Motor neuron (in vitro differentiated cells): ENCODE data around the gene MBD3L5. TPM values are rescaled to one million over a fixed set of nuclear protein-coding genes. Genes with fewer than 3 reads are reported as not detected.
"Not testable (repeated sequence)": the region's sequence is repeated elsewhere in the genome, so short reads cannot be mapped to it uniquely, and the experiment has no call there.

ENCODE experiments used
- ATAC-seq, 8 experiments: fragments of 200-7000 bp; cut with Tn5 transposase; replicated peaks in 6 of 8; 2 replicates each; pipeline ENCODE4 v1.8.0; 2021; ENCODE audit warnings: mild to moderate bottlenecking in 8 of 8, moderate library complexity in 8 of 8
- H3K27ac ChIP-seq, 2 donors: fragments of 250-450 bp; sonication (Bioruptor Pico); 2 replicates each; pipeline ENCODE4 v1.9.0; 2021; ENCODE audit warnings: antibody characterized with exemption in 2 of 2, mild to moderate bottlenecking in 2 of 2, moderate library complexity in 1 of 2
- H3K4me1 ChIP-seq, 2 donors: fragments of 250-450 bp; sonication (Bioruptor Pico); replicated peaks in 1 of 2; 2 replicates each; pipeline ENCODE4 v1.6.1; 2021; ENCODE audit warnings: antibody characterized with exemption in 2 of 2, mild to moderate bottlenecking in 2 of 2, moderate library complexity in 1 of 2
- H3K4me3 ChIP-seq, 5 donors: fragments of 250-450 bp; sonication (Bioruptor Pico); 2 replicates each; pipeline ENCODE4 v1.9.0; 2021; ENCODE audit warnings: antibody characterized with exemption in 5 of 5, mild to moderate bottlenecking in 5 of 5, moderate library complexity in 4 of 5
- WGBS, 10 experiments: fragments of 450-650 bp; shearing (Covaris generic); methylation state at CpG; one replicate each; pipeline ENCODE4 v1.0.0; 2022; 5-methylcytosine and 5-hydroxymethylcytosine counted together
- in situ Hi-C, 9 experiments: fragments of 400-800 bp; cut with MboI; loops; one replicate each; pipeline ENCODE4 v1.15.0; 2021; ENCODE audit warnings: low sequenced_read_pairs in 9 of 9, low pct_unique_long_range_greater_than_20kb in 2 of 9; ENCODE audit not compliant: unreplicated experiment in 9 of 9
- total RNA-seq, 8 experiments: library from RNA; unstranded; fragments of 300-600 nt; gene quantifications; 2 replicates each; pipeline versions ENCODE4 v1.2.3 to v1.2.4, GENCODE V29; 2022

The MBD3L5 gene
- total RNA-seq, 8 experiments from 2014 or later = not detected

DNA sequence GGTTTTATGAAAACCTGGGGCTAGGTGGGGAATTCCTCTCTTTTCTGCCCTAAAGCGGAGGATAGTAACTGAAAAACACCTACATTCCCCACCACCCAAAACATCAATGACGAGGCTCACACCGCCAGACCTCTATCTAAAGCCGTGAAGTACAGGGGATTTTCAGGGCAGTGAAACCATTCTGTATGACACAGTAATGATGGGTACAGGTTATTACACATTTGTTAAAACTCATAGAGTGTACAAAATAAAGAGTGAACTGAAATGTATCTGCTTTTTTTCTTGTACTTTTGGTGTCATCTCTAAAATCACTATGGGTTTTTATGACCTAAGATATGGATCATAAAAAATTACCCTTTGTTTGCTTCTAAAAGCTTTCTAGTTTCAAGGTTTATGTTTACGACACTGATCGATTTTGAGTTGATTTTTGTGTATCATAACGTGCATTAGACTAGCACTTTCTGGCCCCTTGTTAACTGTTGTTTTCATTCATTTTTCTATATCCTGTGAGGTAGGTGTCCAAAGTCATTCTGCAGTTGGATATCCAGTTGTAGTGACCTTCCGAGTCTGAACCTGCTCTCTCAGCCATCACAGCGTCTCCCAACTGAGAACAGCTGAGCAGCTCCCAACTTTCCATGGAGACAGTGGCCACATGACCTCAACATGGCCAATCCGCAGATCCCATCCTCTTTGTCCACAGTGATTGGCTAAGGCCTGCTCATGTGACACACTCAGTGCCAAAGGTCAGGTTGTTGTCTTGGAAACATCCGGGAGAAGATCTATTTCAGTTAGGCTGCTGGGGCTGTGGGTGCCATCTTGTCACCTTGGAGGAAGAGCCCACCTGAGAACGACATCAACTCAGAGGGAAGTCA, 19.4 kb upstream of the MBD3L5 start:
- 36 to 74% (median 58%) methylated on average over 3 to 7 of the region's 12 CpGs for WGBS, 10 experiments
- ATAC-seq = no peak
- Histone ChIP-seq H3K4me1 (no peaks in the 10 kb centered on the region), H3K27ac (no peak overlapping the region), H3K4me3 (no peak overlapping the region)
- in situ Hi-C loops = no loop called here

DNA sequence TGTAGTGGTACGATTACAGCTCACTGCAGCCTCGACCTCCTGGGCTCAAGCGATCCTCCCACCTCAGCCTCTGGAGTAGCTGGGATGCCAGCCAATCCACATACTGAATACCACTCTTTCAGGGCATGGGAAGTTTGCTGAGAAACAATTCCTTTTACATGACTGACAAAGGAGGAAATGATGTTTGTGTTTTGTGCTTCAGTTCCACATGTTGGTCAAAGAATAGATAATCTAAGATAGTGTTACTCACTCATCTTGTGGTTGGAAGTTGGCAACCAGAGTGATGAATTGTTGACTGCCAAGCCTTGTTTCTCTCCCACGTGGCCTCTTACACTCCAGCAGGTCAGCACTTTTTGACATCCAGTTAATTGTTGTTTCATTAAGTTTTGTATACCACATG, 16.7 kb upstream of the MBD3L5 start:
- 0 to 83% (median 44%) methylated on average over 1 to 4 of the region's 4 CpGs; no CpG with 5 or more reads in 1 of the 10 experiments for WGBS, 10 experiments
- no peak overlapping the region for H3K4me3 ChIP-seq
- in situ Hi-C loops = no loop called here
- no peak overlapping the region for H3K27ac ChIP-seq
- ATAC-seq = no peak
- no peaks in the 10 kb centered on the region for H3K4me1 ChIP-seq

DNA sequence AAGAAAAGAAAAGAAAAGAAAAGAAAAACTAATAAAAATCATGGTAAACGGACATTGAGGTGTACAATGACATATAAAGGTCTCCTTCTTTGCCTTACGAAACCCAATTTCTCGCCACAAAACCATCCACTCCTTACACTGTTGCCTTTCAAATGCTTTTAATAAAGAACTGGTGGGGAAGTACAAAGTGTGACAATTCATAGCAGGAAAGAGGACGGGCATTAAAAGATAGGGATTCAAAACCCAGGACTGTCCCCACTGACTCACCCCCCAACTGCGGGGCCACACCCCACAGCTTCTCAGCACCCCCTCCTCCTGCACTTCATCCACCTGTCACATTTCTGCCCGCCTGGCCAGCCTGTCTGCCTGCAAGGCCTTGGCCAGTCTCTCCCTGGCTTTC, 11.6 kb upstream of the MBD3L5 start:
- 0 to 70% (median 44%) methylated on average over 1 to 5 of the region's 6 CpGs; no CpG with 5 or more reads in 3 of the 10 experiments for WGBS, 10 experiments
- in situ Hi-C loops = no loop called here

DNA sequence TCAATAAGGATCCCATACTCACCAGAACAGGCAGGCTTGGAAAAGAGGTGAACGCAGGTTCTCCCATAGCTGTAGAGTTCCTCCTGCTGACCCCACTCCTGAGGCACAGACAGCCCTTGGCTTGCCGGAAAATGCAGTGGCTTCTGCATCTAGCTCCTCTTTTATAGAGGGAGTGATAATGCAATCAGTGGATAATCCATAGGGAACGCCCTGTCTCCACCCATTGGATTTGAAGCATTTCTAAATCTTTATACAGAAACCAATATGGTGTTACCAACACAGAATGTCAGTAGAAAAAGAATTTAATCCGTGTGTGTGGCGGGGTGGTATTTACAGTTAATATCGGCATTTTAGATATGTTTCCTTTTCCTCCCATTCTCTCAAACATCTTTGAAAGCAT, 9.0 kb upstream of the MBD3L5 start, which contains the start of gene MBD3L2B:
MBD3L2B (minus strand) TSS at position 101 of the 400 bp plus-strand sequence; CDS start at position 67, 34 bp downstream.
- H3K27ac ChIP-seq, in situ Hi-C loops, H3K4me1 ChIP-seq, ATAC-seq, H3K4me3 ChIP-seq: not testable (repeated sequence)
- no CpG with 5 or more reads among the region's 6 CpGs for WGBS, 10 experiments

More for the DNA sequence above, 11.6 kb upstream of the MBD3L5 start:
- no peak overlapping the region for H3K4me3 ChIP-seq
- no peak overlapping the region for H3K27ac ChIP-seq
- ATAC-seq = no peak
- no peaks in the 10 kb centered on the region for H3K4me1 ChIP-seq

DNA sequence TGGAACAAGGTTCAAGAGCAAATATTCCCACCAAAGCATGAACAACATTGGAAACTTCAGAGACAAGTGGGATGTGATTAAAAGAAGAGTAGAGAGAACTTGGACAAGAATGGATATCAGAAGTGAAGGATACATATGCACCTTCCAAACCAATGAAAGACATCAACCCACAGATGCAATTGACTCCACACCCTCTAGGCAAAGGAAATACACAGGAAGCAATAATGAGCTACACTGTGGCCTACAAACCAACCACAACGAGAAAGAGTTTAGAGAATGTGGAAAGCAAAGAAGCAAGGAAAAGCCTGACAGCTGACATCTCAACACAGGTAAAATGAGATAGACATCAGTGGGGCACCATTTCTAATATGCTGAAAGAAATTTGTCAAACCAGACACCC, 1.6 kb upstream of the MBD3L5 start:
- H3K27ac ChIP-seq, ATAC-seq, H3K4me3 ChIP-seq, in situ Hi-C loops, H3K4me1 ChIP-seq: not testable (repeated sequence)
- no CpG with 5 or more reads among the region's 1 CpG for whole genome bisulfite sequencing, 10 experiments

DNA sequence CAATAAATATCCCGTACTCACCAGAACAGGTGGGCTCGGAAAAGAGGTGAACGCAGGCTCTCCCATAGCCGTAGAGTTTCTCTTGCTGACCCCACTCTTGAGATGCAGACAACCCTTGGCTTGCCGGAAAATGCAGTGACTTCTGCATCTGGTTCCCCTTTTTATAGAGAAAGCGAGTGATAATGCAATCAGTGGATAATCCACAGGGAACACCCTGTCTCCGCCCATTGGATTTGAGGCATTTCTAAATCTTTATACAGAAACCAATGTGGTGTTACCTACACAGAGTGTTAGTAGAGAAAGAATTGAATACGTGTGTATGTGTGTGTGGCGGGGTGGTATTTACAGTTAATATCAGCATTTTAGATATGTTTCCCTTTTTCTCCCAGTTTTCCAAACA, 9.7 kb downstream of the MBD3L5 start, which contains the start of gene MBD3L4:
MBD3L4 (minus strand) TSS at position 101 of the 400 bp plus-strand sequence; CDS start at position 66, 35 bp downstream.
- in situ Hi-C loops, H3K4me3 ChIP-seq, ATAC-seq, H3K27ac ChIP-seq, H3K4me1 ChIP-seq: not testable (repeated sequence)
- WGBS, 10 experiments = no CpG with 5 or more reads among the region's 9 CpGs

GRCh38 chr19:7041563-7041962, 11.2 kb downstream of the MBD3L5 start:
- in situ Hi-C loops = not testable (repeated sequence)
- WGBS, 10 experiments = no CpG with 5 or more reads among the region's 2 CpGs

DNA sequence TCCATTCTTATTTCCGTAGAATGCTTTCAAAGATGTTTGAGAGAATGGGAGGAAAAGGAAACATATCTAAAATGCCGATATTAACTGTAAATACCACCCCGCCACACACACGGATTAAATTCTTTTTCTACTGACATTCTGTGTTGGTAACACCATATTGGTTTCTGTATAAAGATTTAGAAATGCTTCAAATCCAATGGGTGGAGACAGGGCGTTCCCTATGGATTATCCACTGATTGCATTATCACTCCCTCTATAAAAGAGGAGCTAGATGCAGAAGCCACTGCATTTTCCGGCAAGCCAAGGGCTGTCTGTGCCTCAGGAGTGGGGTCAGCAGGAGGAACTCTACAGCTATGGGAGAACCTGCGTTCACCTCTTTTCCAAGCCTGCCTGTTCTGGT, 18.6 kb downstream of the MBD3L5 start, which contains the start of gene MBD3L2:
MBD3L2 (plus strand) TSS at position 301 of the 400 bp plus-strand sequence; CDS start at position 354, 53 bp downstream.
- H3K27ac ChIP-seq, H3K4me3 ChIP-seq, in situ Hi-C loops, H3K4me1 ChIP-seq, ATAC-seq: not testable (repeated sequence)
- no CpG with 5 or more reads among the region's 7 CpGs for WGBS, 10 experiments

More at GRCh38 chr19:7041563-7041962, 11.2 kb downstream of the MBD3L5 start:
- ATAC-seq, H3K4me1 ChIP-seq, H3K27ac ChIP-seq, H3K4me3 ChIP-seq: not testable (repeated sequence)

GRCh38 chr19:7051421-7051820, 21.0 kb downstream of the MBD3L5 start:
- H3K27ac ChIP-seq, H3K4me3 ChIP-seq, in situ Hi-C loops, ATAC-seq, H3K4me1 ChIP-seq: not testable (repeated sequence)
- WGBS, 10 experiments = 89% methylated on average over 1 of the region's 5 CpGs; no CpG with 5 or more reads in 9 of the 10 experiments

DNA sequence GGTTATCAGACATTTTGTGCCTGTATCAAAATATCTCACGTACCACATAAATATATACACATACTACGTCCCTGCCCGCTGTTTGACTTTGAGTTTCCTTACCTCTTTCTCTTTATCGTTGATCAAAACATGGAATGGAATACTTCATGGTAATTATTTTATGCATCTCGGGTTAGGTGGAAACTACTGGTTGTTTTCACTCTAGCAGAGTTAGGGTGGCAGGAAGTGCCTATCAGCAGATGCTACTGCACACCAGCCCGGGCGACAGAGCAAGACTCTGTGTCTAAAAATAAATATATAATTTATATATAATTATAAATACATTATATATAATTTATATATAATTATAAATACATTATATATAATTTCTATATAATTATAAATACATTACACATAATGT, 22.5 kb downstream of the MBD3L5 start:
- ATAC-seq, H3K4me1 ChIP-seq, H3K4me3 ChIP-seq, in situ Hi-C loops, H3K27ac ChIP-seq: not testable (repeated sequence)
- 71 to 90% (median 75%) methylated on average over 2 to 6 of the region's 7 CpGs; no CpG with 5 or more reads in 5 of the 10 experiments for WGBS, 10 experiments

DNA sequence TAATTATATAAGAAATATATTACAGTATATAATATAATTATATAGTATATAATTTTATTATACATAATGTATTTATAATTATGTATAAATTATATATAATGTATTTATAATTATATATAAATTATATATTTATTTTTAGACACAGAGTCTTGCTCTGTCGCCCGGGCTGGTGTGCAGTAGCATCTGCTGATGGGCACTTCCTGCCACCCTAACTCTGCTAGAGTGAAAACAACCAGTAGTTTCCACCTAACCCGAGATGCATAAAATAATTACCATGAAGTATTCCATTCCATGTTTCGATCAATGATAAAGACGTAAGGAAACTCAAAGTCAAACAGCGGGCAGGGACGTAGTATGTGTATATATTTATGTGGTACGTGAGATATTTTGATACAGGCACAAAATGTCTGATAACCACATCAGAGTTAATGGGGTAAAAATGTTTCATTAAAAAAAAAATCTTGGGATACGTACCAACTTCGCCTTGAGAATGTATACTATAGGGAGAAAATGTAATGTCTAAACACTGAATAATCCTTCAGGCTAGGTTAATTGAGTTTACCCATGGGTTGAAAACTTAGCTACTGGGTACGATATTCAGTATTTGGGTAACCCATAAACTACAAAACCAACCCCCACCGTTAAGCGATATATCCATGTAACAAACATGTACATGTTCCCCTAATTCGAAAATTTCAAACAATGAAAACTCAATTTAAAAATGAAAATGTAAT, 24.4 kb downstream of the MBD3L5 start:
- H3K4me1 ChIP-seq, H3K27ac ChIP-seq, H3K4me3 ChIP-seq, ATAC-seq, in situ Hi-C loops: not testable (repeated sequence)
- 60 to 100% (median 86%) methylated on average over 1 to 11 of the region's 14 CpGs; no CpG with 5 or more reads in 3 of the 10 experiments for WGBS, 10 experiments

- 72 to 75% (median 74%) methylated on average over 7 to 11 of the region's 14 CpGs; no CpG with 5 or more reads in 7 of the 10 experiments for WGBS, 10 experiments
- H3K4me3 ChIP-seq, H3K27ac ChIP-seq, ATAC-seq, in situ Hi-C loops, H3K4me1 ChIP-seq: not testable (repeated sequence)
These were observed 25.3 kb downstream of the MBD3L5 start for GRCh38 chr19:7055679-7056078.

GRCh38 chr19:7056371-7056770, 26.0 kb downstream of the MBD3L5 start:
- ATAC-seq, H3K4me1 ChIP-seq, H3K27ac ChIP-seq, H3K4me3 ChIP-seq, in situ Hi-C loops: not testable (repeated sequence)
- WGBS, 10 experiments = no CpG with 5 or more reads among the region's 16 CpGs
